RKO (cell line): ENCODE data around the gene FTMT.
"Not testable (repeated sequence)": the region's sequence is repeated elsewhere in the genome, so short reads cannot be mapped to it uniquely, and the experiment has no call there.

Experiments used
- DNase-seq: peaks from one replicate; pipeline ENCODE4 v3.0.0-alpha.2; 2016; ENCODE audit warnings: low spot score

Gene FTMT

DNA sequence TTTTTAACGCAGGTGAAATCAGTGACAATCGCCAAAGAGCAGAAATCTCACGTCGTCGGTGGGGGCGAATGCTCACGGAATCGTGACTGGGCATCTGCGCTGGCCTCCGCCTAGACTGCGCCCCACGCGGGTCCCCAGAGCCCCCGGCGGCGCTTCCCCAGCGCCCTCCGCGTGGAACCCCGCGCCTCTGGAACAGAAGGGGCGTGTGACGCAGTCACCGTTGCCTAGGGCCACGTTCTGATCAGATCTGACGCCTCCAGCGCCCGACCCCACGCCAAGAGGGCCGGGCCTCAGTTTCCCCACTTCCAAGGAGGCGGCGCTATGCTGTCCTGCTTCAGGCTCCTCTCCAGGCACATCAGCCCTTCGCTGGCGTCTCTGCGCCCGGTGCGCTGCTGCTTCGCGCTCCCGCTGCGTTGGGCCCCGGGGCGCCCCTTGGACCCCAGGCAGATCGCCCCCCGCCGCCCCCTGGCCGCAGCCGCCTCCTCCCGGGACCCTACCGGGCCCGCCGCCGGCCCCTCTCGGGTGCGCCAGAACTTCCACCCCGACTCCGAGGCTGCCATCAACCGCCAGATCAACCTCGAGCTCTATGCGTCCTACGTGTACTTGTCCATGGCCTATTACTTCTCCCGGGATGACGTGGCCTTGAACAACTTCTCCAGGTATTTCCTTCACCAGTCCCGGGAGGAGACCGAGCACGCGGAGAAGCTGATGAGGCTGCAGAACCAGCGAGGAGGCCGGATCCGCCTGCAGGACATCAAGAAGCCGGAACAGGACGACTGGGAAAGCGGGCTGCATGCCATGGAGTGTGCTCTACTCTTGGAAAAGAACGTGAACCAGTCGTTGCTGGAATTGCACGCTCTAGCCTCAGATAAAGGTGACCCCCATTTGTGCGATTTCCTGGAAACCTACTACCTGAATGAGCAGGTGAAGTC, at the start of gene FTMT:
TSS of gene FTMT (plus strand) at position 240 of the 932 bp plus-strand sequence. CDS start at position 322, 82 bp downstream.
- no peak for DNase-seq

DNA sequence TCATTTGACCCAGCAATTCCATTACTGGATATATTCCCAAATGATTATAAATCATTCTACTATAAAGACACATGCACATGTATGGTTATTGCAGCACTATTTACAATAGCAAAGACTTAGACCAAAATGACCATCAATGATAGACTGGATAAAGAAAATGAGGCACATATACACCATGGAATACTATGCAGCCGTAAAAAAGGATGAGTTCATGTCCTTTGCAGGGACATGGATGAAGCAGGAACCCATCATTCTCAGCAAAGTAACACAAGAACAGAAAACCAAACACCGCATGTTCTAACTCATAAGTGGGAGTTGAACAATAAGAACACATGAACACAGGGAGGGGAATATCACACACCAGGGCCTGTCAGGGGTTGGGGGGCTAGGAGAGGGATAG, 46.4 kb upstream of the FTMT start:
- DNase-seq: not testable (repeated sequence)

DNA sequence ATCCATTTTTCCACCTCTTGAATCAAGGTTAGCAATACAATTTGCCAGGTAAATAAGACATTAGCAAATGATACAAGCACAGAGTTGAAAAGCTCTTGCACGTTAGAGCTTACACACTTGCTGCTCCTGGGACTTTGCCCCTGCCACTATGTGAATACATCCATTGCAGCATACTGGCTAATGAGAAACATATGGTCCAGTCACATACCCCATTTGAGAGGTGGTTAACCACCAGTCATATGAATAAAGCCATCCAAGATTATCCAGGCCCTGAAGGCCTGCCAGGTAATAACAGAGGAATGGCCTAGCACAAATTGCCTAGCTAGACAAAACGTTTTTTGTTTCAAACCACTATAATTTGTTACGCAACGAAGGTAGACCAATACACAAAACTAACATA, 45.8 kb upstream of the FTMT start:
- DNase-seq: no peak

DNA sequence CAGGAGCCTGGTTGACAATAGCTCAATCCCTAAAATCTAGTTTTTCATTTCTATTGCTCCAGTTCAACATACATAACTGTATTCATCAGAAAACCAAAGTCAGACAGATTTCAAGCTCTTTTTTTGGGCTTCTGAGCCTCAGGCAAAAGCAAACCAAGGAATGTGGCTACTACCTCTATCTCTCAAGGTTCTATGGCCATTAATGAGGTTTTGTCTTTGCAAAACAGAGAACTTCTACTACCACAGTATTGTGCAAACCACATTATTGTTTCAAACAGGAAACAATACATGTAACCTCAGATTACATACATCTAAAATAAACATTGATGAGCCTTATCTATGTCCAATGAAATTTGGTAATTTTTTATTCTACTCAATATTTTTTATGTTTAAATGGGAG, 35.5 kb upstream of the FTMT start:
- no peak for DNase-seq

DNA sequence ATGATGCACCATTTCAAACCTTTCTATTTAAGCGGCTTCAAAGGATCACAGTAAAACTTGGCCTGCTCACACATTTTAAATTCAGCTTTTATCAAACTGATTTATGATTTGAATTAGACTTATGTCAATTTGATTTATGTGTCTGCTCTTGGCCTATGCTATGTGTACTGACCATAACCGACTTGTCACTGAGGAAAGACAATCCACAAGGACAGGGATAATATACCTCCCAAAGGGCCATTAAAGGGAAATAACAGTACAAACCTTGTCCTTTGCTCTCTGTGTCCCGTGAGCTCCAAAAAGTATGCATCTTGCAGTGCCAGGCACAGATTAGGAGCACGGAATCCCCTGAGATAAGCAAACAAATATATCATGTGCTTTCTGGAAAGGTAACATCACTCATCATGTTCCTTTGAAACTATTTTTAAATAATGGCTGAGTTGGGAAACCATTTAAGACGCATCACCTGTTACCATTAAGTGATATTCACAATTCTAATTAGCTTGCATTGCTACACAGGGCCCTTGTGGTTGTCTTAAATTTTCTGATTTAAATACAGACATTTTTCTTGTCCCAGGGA, 31.9 kb upstream of the FTMT start:
- DNase-seq: no peak

DNA sequence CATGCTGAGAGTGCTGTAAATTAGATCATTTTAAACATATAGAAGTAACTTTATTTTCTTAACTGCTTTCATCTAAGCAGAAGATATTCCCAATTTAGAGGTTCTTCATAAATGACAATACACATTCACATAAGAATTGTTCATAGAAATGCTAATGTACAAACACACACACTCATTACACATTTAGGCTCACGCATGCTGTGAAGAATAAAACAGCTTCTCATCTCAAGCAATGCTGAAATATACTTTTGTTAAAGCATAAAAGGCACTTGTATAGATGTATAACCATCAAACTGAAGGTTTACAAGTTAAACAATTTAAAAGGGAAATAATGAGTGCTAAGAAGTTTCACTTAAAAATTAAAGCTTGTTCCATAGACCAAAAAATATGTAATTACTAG, 18.1 kb upstream of the FTMT start:
- DNase-seq: no peak

DNA sequence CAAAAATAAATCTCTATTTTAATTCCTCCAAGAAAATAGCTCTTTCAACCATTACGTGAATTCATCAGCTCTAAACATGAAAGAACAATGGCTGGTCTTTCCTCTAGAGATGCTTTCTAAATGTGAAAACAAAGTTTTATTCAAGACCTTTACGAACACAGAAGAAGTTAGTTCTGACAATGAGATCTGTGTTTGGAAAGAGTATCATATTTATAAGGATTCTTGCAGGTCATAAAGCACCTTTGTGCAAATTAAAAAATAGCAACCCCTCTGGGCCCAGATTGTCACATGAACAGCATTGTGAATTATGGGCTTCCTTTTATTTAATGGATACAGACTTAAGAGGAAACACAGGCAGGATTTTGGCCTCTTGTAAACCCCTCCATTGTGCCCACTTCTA, 17.7 kb upstream of the FTMT start:
- DNase-seq: no peak

DNA sequence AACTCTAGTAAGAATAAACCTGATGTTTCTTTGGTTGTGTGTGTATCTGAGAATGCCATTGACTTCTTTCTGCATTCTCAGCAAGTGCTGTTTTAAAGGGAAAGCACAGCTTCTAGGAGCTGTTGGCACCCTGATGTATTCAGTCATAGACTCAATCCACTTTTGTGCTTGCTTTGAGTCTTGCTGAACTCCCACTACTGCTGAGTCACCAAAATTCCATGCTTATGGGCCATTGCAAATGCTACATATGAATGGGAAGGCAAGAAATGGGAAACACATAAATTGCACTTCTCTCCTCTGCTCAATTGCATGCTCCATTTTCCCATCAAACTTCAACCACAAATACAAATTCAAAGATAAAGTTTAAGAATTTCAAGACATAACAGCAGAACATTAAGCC, 9.8 kb upstream of the FTMT start:
- DNase-seq: peak; percentile 37

DNA sequence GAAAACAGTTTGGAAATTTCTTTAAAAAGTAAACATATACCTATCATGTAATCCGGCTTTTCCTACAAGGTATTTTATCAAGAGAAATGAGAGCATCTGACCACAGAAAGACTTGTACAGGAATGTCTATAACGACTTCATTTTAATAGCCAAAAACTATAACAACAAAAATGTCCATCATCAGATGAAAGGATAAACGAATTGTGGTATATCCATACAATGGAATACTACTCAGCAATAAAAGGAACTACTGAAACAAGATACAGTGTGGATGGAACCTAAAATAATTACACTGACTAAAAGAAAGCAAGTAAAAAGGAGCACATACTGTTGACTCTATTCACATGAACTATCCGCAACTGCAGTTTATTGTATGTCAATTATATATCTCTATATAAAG, 1.4 kb upstream of the FTMT start:
- no peak for DNase-seq

DNA sequence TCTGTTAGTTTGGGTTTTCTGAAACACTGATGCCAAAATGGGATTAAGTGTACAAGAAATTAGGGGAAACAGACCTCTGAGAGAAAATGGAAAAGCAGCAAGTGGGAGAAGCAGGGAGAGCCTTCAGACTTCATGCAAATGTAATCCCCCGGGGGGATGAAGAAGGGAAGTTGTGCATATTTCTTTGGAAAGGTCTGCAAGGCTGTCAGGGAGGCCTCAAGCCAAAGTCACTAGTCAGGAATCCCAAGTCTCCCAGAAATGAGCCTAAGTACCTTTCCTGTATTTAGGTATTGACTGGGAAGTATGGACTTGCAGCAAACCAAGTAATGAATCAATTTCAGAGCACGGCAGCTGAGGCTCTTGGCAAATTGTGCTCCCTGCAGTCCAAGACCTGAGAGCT, 2.2 kb downstream of the FTMT start:
- DNase-seq: no peak

DNA sequence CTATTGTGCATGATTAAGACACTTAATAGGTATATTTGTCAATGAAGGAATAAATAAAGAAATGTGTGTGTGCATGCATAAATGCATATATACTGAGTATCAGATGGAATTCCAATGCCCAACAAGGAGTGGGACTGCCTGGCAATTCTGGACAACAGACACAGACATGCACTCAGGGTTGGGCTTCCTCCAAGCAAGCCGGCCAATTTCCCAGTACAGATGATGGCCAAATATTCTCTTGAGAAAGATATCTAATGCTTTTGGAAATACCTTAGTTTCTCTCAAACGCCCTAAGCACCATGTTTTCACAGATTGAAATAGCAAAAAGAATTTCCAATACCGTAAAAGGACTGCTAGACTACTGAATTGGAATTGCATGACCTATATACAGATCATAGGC, 11.1 kb downstream of the FTMT start:
- DNase-seq: no peak

DNA sequence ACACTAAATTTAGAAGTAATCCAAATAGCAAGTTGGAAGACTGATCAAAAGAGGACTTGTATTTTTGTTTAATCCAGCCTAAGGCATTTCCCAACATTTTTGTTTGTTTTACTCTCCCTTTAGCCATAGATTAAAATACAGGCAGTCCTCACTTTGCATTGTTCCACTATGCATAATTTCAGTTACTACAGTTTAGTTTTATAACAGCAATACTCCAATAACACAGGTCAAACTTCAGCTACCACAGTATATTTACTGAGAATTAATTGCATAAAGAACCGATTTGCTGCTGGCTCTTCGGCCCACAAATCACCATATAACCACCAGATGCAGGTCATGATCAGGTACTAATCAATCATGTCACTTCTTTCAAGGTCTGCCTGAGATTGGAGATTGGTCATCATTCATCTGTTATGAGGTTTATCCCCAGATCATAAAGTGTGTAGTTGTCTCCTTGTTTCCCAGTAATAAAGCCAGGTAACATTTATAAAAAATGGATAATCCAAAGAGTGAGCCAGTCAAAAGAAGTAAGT, 12.1 kb downstream of the FTMT start:
- no peak for DNase-seq

DNA sequence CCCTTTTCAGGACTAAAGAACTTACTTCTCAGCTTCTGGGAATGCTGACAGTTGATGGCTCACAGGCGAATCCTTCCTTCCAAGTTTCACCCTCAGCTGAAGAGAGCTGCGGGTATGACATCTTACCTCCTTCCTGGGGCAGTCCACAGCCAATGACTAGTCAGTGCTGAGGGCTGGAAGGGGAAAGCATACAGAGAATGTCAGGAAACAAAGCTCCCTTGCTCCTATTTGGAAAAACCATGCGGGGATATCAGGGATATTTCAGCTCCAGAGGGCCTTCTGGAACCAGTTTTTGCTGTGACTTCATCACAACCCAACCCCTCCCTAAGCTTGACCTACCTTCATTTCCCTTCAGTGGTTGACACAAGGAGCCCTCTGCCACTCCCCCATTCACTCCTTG, 15.7 kb downstream of the FTMT start:
- DNase-seq: no peak

DNA sequence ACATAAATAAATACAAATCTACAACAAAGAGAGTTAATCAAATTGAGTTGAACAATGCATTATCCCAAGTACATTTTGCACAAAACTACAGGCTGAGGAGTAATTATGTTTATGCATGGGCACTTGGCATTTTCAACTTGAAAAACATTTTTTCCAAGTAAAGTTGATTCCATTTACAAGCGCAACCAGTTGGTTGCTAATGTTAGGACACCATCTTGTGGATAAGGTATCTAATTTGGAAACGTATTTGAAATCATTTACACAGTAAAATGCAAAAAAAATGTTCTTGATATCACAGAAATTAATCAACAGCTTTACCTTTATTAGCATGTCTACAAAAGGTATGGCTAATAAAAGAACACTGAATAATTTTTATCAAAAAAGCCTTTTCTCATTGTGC, 18.8 kb downstream of the FTMT start:
- DNase-seq: peak; percentile 45

DNA sequence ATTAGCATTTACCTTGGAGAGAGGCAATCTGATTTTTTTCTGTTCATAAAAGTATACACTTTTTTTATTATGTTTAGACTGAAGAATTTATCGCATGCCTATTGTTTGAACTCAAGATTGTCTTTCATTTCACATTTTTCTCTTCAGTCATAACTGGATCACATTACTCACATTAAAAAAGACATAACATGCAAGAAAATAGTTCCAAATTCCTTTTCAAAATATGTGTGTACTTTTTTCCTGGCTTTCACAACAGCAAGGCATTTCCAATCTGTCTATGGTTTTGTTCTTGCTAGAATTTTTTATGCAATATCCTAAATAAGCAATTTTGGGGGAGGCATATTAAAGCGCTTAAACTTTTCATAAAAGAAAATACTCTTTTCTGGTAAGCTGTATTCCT, 21.2 kb downstream of the FTMT start:
- no peak for DNase-seq

DNA sequence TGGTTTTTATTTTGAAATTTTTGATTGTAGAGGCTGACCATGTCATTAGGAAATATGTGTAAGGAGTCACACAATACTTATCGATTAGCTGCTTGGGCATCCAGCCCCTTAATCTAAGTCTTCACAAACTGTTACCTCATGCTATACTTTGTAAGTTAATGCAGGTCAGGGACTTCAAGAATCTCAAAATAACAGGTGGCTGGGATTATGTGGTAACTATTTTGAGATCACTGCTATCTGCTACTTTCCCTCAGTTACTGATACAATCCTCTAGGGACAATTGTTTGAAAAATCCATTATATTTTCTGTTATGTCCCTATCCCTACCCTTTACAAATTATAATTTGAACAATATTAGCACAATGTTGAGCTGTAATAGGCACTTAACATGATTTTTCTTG, 21.7 kb downstream of the FTMT start:
- no peak for DNase-seq

DNA sequence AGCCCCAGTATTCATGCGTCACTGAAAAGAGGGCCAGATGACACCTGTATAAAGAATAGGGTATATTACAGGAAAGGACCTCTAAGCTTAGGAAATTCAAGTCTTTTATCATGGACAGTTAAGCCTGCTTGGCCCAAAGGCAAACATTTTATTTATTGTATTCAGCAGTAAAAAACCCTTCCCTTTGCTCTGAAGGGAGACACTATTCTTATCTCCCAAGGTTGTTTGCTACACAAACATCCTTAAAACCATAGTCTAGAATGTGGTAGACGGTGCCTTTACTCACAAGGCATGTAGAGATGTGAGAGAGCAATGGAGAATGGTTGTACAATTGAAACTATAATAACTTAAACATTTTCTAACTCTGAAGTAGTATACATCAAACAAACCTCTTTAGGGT, 33.9 kb downstream of the FTMT start:
- DNase-seq: no peak

DNA sequence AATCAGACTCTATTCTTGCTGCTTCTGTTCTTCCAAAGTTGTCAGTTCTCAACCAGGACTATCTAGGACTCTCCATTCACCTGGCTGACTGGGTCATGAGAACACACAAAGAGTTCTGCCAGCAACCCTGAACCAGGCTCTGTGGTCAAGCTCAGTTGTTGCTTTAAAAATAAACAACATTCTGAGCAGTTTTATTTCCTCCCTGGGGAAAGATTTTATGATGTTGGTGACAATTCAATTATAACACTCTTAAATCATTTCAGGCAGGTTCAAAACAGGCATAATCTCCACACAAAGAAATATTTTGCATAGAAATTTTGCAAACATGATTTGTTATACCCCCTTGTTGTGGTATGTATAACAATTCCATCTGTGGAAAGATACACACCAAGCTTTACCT, 36.0 kb downstream of the FTMT start:
- DNase-seq: no peak

DNA sequence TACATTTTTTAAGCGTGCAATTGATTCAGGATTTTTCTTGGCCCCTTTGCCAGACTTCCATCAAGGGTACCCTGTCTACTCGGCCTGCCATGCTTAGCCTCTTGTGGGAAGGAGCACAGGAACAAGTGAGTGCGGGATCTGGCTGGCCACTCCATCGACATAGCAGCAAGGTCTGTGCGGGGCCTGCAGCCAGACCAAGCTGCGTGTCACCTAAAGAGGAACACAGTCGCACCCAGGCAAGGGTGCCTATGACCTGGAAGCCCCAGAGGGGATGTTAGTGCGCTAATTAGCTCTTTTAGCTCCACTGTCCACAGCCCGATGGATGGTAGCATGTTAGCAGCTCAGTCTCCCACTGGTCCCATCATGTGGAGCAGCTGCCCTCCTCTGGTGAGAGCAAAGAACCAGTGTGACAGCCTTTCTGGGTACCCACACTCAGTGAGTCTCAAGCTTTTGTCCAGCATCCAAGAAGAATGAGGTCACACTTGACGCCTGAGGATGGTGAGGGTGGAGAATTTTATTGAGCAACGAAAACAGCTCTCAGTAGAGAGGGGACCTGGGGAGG, 38.7 kb downstream of the FTMT start:
- DNase-seq: no peak

DNA sequence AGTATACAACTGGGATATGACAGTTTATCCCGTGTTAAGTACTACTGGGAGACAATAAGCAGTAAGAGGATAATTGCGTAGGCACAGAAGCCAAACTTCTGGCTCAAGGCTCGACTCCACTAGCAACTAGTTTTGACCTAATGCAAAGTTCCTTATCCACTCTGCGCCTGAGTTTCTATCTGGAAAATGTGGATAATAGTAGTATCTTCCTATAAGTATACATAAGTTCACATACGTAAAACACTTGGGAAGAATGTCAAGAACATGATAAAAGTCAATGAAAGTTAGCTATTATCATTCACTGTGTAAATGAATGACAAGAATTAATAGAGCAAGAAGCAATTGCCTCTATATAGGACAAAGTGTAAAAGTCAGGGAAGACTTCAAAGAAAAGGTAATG, 45.7 kb downstream of the FTMT start:
- DNase-seq: no peak

DNA sequence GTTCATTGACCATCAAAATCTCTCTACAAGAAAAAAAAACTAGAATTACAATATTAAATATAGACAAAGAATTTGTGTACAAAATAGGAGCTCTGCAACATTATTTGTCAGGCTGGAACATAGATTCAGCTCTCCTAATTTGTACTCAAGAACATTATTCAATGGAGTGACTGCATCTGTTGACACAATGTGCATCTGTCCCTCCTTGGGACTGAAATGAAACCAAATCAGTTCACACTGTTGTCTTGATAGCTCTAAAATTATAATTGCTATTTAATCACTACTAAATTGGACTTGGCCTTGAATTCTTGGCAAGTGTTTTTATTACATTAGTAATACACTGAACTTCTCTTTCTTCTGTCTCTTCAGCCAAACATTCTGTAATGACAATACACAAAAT, 47.7 kb downstream of the FTMT start:
- no peak for DNase-seq
